Stimulated activated CD4-positive, alpha-beta T cell treated with anti-CD3 and anti-CD28 coated beads, Interleukin-1b, Interleukin-23, amount 100 ng/mL, for 1 hour (primary cell): ENCODE data around the gene DTX4.

Experiments
- DNase-seq, 2 donors: peaks; one replicate each; pipeline ENCODE4 v3.0.0-alpha.2; 2020; ENCODE audit warnings: low read depth in 2 of 2

The DTX4 gene

GRCh38 chr11:59219836-59220235 lies 47.9 kb downstream of the DTX4 start:
- no peak for DNase-seq

DNA sequence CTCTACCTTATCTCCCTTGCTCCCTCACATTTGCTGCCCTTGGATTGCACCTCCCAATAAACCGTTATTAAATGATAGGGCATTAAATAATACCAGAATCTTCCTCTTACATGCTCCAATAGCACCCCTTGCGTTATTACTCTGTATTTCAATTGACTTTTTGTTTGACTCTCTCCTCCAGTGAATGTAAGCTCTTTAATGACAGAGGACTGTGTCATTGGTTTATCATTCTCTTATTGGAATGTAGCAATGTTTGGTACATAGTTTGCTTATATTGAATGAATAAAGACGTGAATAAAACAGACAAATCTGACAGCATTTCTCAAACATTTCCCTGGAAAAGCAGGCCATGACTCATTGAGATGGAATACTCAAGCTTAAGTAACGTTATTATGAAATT lies 49.5 kb downstream of the DTX4 start:
- no peak for DNase-seq

DNA sequence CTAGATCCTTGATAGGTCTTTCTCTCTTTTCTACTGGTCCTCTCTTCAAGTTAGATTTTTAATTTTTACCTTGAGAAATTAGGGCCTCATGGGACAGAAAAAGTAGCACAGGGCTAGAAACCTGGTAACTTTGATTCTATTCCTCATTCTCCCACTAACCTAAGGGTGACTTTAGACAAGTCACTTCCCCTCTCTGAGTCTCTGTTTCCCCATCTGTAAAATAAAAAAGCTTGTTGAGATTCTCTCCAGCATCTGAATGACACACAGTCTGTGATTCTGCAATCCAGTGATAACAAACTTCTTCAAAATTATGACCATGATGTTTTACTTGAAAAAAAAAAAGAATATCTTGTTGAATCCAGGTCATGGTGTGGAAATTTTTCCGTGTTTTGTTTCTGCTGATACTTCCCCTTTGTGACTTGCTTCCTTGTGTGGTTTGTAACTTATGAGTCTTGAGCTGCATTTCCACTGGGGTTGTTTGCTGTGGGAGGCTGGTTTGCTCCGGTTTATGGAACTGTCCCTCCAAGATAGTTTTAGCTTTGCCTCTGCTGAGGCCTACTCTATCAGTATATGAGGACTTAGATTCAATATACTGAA lies 50.6 kb downstream of the DTX4 start:
- DNase-seq: no peak

DNA sequence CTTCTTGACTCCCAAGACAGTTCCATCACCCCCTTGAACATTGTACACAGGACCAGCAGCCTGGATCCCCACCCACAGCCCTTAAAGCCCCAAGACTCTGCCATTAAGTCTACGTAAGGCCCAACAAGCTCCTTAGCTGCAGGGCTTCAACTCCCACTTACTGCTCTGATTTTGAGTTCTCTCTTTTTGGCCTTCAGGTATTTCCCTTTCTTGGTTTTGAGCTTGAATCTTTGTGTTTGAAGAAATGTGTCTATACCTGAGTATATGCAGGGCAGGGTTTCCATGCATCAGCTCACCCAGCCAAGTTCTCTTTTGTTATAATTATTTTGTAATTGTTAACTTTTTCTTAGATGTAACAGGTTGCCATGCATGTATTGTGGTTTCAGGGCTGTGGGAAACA lies 51.2 kb downstream of the DTX4 start:
- no peak for DNase-seq

DNA sequence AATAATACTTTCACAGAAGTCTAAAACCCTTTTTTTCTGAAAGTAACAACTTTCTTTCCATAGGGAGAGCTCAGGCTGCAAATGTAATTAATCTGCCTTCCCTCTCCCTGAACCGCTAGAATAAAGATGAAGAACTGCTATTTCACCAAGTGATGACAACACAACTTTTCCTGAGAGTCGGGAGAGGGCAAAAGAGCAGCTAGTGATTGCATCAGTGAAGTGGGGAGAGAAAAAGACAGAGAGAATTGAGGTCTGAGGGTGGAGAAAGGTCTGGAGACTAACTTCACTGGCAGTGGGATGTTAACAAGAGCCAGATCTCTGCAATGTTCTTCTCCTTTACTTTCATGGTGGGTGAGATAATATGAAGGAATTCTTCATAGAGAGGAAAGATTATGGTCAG lies 51.7 kb downstream of the DTX4 start:
- DNase-seq: no peak

DNA sequence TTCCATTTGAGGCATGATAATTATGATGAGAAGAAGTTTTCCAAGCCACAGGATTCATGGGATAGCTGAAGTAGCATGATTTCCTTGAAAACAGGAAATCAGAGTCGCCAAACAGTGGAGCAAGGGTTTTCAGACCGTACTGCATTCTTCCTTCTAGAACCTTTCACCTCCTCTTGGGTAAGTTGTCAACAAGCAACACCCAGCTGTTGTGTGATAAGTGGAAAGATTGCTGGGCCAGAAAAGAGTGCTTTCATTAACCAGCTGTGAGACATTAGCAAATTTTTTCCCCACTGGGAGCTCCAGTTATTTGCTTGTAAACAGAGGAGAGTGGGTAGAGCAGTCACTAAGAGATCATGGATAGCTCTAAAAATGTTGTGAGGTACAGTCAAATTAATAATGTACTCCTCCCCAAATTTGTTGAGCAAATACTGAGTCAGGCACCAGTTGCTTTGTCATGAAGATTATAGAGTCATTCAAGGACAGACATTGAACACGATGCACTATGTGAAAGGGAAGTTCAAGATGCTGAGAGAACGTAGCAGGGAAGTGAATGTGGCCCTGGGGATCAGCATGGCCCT lies 52.5 kb downstream of the DTX4 start:
- DNase-seq: no peak

- no peak for DNase-seq
These were observed 53.1 kb downstream of the DTX4 start for GRCh38 chr11:59225017-59225416.

DNA sequence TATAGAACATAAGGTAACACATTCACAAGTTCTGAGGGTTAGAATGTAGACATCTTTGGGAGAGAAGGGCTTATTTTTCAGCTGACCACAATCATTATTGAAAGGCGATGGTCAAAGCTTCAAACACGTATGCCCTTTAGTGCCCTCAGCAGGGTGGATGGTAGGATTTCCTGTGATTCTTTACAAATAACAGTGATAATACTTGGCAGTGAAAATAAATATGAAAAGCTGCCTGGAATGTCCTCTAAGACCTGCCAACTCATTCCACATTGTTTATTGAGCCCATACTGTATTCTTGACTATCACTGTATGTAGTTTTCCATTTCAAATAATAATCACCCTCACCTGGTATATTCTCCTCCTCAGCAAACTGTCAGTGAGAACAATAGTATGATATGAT lies 54.5 kb downstream of the DTX4 start:
- no peak for DNase-seq

GRCh38 chr11:59240322-59240721 lies 68.4 kb downstream of the DTX4 start:
- DNase-seq: no peak

DNA sequence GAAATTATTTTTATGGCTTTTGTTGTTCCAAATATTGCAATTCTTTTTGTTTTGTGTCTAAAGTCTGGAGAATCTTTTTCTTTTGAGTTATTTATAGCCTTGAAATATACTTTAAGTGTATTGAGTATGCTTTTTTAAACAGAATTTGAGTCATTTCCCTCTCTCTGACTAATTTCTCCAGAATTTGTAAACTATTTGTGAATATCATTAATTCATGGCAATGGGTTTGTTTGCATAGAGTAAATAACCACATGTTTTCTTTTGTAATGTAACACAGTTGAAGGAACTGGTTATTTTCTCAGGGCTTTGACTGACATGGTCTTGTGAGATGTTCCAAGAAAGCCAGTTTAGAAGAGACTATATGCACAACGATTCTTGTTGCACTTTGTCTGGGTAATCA lies 71.7 kb downstream of the DTX4 start:
- DNase-seq: no peak

DNA sequence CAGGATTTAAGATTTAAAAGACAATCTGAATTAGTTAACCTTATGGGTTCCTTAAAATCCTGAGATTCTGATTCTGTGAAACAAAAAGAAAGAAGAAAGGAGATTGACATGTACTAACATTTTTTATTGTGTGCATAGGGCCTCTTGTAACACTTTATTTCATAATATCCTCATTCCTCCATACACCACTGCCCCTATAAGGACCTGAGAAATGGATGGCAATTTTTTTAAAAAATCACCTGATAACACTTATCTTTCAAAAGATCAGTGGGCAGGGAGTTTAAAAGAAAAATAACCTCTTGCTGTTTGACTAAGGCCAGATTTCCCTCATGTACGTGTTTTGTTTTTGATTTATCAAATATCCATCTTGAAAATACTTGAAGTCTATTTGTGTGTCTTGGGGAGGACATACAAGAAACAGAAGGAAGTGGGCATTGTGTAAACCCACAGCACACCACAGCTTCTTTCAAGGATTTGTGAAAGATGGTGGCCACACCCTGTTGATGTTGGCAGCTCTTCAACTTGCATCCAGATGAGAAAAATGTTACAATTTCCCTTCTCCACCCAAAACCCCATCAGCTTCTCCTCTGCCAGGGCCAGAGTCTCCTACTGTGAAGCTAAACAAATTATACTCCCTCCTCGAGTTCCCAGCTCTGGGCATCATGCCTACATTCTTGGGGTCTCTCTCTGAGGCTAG lies 75.7 kb downstream of the DTX4 start:
- DNase-seq: no peak

DNA sequence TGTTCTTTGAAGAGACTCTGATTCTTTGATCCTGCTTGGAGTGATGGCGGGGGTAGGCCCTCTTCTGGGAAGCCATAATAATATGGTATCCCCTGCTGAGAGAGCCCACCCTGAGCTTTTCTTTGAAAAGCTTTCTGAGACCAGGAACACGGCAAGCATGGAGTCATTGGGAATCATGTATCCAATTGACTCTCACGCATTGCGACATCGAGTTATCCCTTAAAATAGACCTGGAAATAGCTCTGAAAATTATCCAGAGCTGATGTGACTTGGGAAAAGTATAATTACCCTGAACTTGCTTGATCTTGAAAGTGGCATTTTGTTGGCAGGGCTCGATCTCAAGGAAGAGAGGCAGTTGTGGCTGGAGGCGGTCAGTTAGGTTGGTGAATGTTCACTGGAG lies 77.6 kb downstream of the DTX4 start:
- DNase-seq: no peak

DNA sequence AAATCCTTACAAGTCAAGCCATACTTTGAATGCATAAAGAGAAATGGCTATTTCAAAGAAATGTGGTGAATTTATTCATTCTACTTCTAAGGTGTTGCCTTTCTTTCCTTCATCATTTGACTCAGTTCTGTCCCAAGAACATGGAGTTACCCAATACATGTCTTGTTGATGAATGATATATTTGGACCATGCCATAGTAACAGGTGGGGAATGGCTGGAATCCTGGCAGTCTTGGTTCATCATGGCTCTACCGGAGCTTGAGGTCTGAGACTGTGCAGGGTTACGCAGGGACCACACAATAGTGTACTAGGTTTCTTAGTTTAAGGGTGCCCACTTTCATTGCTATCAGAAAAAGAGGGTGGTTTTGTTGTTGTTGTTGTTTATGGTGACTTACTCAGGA lies 81.1 kb downstream of the DTX4 start:
- no peak for DNase-seq

- no peak for DNase-seq
These were observed 82.4 kb downstream of the DTX4 start for GRCh38 chr11:59254286-59254685.

DNA sequence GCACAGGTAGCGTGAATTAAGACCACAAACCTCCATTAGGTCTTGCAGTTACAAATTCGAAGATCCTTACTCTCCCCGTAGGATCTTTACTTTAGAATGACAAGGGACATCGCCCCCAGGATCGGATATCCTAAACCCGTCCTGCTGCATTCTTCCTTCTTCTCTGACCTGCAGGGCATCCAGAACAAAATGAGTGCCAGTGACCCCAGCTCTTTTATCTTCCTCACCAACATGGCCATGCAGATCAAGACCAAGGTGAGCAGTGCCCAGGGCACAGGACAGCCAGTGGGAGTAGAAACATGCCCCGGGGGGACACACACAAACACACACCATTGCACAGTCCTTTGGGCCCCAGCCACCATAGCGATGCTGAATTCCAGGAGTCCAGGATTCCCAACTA lies 83.3 kb downstream of the DTX4 start:
- DNase-seq: no peak
